IMR-90 (cell line): ENCODE results near the gene CD84. TPM values are rescaled to one million over a fixed set of nuclear protein-coding genes. Genes with fewer than 3 reads are reported as not detected.

Experiments used
- ATAC-seq: fragments of 200-7000 bp; cut with Tn5 transposase; 2 replicates; pipeline ENCODE4 v1.9.1; 2020; ENCODE audit warnings: low read depth, mild to moderate bottlenecking, moderate library complexity
- BruUV-seq: library from RNA; stranded (reverse); fragments of 400-500 nt; replicated peaks from 2 replicates; lab custom pipeline; 2021; lab: Mats Ljungman, UMichigan
- CTCF ChIA-PET: fragments of 300-600 bp; formaldehyde crosslinking; extraction: SDS; loops from one replicate; lab custom pipeline; 2021; ENCODE audit warnings: antibody characterized with exemption; lab: Yijun Ruan, JAX
- POLR2A ChIA-PET: fragments of 300-600 bp; sonication (Branson Sonifier 250); formaldehyde crosslinking; loops from one replicate; lab custom pipeline; 2022; ENCODE audit warnings: antibody characterized with exemption; ENCODE audit not compliant: unreplicated experiment; lab: Charles Lee
- DNase-seq: peaks from one replicate; pipeline ENCODE4 v3.0.0; 2013
- H2AFZ ChIP-seq: replicated peaks from 2 replicates; pipeline ENCODE3; 2013; ENCODE audit warnings: low read length, mild to moderate bottlenecking; ENCODE audit not compliant: poor library complexity
- H2AK5ac ChIP-seq: 2 replicates; pipeline ENCODE4 v1.6.1; 2013; ENCODE audit warnings: low read depth, low read length, inconsistent platforms
- H2AK9ac ChIP-seq: replicated peaks from 2 replicates; pipeline ENCODE3; 2013; ENCODE audit warnings: mild to moderate bottlenecking, low read depth, low read length, moderate library complexity; ENCODE audit not compliant: poor library complexity
- H2BK120ac ChIP-seq: 2 replicates; pipeline ENCODE4 v1.6.1; 2013; ENCODE audit warnings: low read depth, low read length, inconsistent platforms
- H2BK15ac ChIP-seq: 3 replicates; pipeline ENCODE4 v1.6.1; 2013; ENCODE audit warnings: low read depth, low read length, inconsistent platforms
- H2BK20ac ChIP-seq: 2 replicates; pipeline ENCODE4 v1.6.1; 2013; ENCODE audit warnings: low read depth, mild to moderate bottlenecking, inconsistent platforms, low read length, moderate library complexity
- H2BK5ac ChIP-seq: 2 replicates; pipeline ENCODE4 v1.6.1; 2013; ENCODE audit warnings: mild to moderate bottlenecking, low read depth, low read length, inconsistent platforms; ENCODE audit not compliant: poor library complexity, severe bottlenecking
- H3K14ac ChIP-seq: replicated peaks from 2 replicates; pipeline ENCODE4 v1.6.1; 2013; ENCODE audit warnings: low read depth, low read length, inconsistent platforms
- H3K18ac ChIP-seq: 2 replicates; pipeline ENCODE4 v1.6.1; 2013; ENCODE audit warnings: low read depth, low read length, control low read depth
- H3K23ac ChIP-seq: 2 replicates; pipeline ENCODE4 v1.6.1; 2013; ENCODE audit warnings: low read depth, low read length, inconsistent platforms
- H3K27ac ChIP-seq: 2 replicates; pipeline ENCODE4 v1.5.1; 2013; ENCODE audit warnings: mild to moderate bottlenecking, control low read depth, low read length; ENCODE audit not compliant: insufficient read depth
- H3K27me3 ChIP-seq: 2 replicates; pipeline ENCODE4 v1.6.1; 2013; ENCODE audit warnings: low read length; ENCODE audit not compliant: control insufficient read depth, insufficient read depth
- H3K36me3 ChIP-seq: 2 replicates; pipeline ENCODE4 v1.6.1; 2013; ENCODE audit warnings: low read length, mixed read lengths; ENCODE audit not compliant: control insufficient read depth, insufficient read depth
- H3K4ac ChIP-seq: 2 replicates; pipeline ENCODE4 v1.6.1; 2013; ENCODE audit warnings: low read depth, low read length, inconsistent platforms
- H3K4me1 ChIP-seq: 2 replicates; pipeline ENCODE4 v1.6.1; 2013; ENCODE audit warnings: low read length, mixed read lengths; ENCODE audit not compliant: control insufficient read depth, insufficient read depth
- H3K4me2 ChIP-seq: 2 replicates; pipeline ENCODE4 v1.6.1; 2013; ENCODE audit warnings: low read depth, mild to moderate bottlenecking, control low read depth, low read length, moderate library complexity
- H3K4me3 ChIP-seq: 2 replicates; pipeline ENCODE4 v1.5.1; 2013; ENCODE audit warnings: low read depth, mild to moderate bottlenecking, control low read depth, low read length, moderate library complexity; ENCODE audit not compliant: insufficient read depth
- H3K56ac ChIP-seq: 2 replicates; pipeline ENCODE4 v1.6.1; 2013; ENCODE audit warnings: low read length, inconsistent platforms; ENCODE audit not compliant: insufficient read depth; ENCODE audit errors: extremely low read depth
- H3K79me1 ChIP-seq, 2 experiments: 2 replicates each; pipeline ENCODE4 v1.6.1; 2013; ENCODE audit warnings: low read length in 2 of 2, inconsistent platforms in 1 of 2, low read depth in 1 of 2
- H3K9ac ChIP-seq: 2 replicates; pipeline ENCODE4 v1.6.1; 2013; ENCODE audit warnings: low read depth, low read length, control low read depth
- H3K9me1 ChIP-seq: 2 replicates; pipeline ENCODE4 v1.6.1; 2013; ENCODE audit warnings: low read length, inconsistent platforms; ENCODE audit not compliant: insufficient read depth
- H3K9me3 ChIP-seq: 2 replicates; pipeline ENCODE4 v1.6.1; 2013; ENCODE audit warnings: low read length; ENCODE audit not compliant: control insufficient read depth, insufficient read depth
- H4K20me1 ChIP-seq: 2 replicates; pipeline ENCODE4 v1.6.1; 2013; ENCODE audit warnings: low read length, inconsistent platforms; ENCODE audit not compliant: insufficient read depth
- H4K5ac ChIP-seq: 2 replicates; pipeline ENCODE4 v1.6.1; 2013; ENCODE audit warnings: mild to moderate bottlenecking, low read depth, low read length, control low read depth
- H4K8ac ChIP-seq, 2 experiments: 2 replicates each; pipeline ENCODE4 v1.6.1; 2013; ENCODE audit warnings: low read depth in 2 of 2, low read length in 2 of 2, control low read depth in 1 of 2, inconsistent platforms in 1 of 2
- H4K91ac ChIP-seq: 2 replicates; pipeline ENCODE4 v1.6.1; 2013; ENCODE audit warnings: low read depth, low read length, inconsistent platforms; ENCODE audit not compliant: insufficient read depth
- CEBPB ChIP-seq: IDR thresholded peaks from 2 replicates; pipeline ENCODE4 v1.6.1; 2012; ENCODE audit warnings: low read depth, low read length, improper control_type of control experiment
- MAFK ChIP-seq: IDR thresholded peaks from 2 replicates; pipeline ENCODE4 v1.6.1; 2012; ENCODE audit warnings: low read depth, low read length, improper control_type of control experiment
- MAZ ChIP-seq: IDR thresholded peaks from 2 replicates; pipeline ENCODE4 v1.6.1; 2012; ENCODE audit warnings: low read depth, mild to moderate bottlenecking, low read length, improper control_type of control experiment, moderate library complexity, borderline replicate concordance
- RAD21 ChIP-seq: IDR thresholded peaks from 2 replicates; pipeline ENCODE4 v1.6.1; 2012; ENCODE audit warnings: low read length, improper control_type of control experiment
- RCOR1 ChIP-seq: IDR thresholded peaks from 2 replicates; pipeline ENCODE4 v1.6.1; 2012; ENCODE audit warnings: mild to moderate bottlenecking, low read length, improper control_type of control experiment; ENCODE audit not compliant: insufficient replicate concordance
- SMC3 ChIP-seq: fragments of 150-350 bp; IDR thresholded peaks from 2 replicates; pipeline ENCODE4 v1.6.1; 2016; ENCODE audit warnings: low read depth, mild to moderate bottlenecking, antibody characterized with exemption, low read length, moderate library complexity
- WGBS, 2 experiments: methylation state at CpG; one replicate each; pipeline versions ENCODE4 v1.1.5 to v1.1.7; 2013; ENCODE audit warnings: missing lambda C conversion rate in 2 of 2; ENCODE audit not compliant: insufficient read length in 1 of 2; ENCODE audit errors: extremely low coverage in 2 of 2; 5-methylcytosine and 5-hydroxymethylcytosine counted together
- dilution Hi-C: fragments of 300-500 bp; cut with HindIII; formaldehyde crosslinking; loops from one replicate; pipeline ENCODE4 v1.14.3; 2018; ENCODE audit warnings: low sequenced_read_pairs; ENCODE audit not compliant: unreplicated experiment
- in situ Hi-C: fragments of 300-500 bp; cut with MboI; formaldehyde crosslinking; loops from 3 replicates; pipeline ENCODE4 v1.14.3; 2019; ENCODE audit warnings: low sequenced_read_pairs, inconsistent platforms, mixed read lengths
- intact Hi-C: fragments of 100-400 bp; cut with micrococcal nuclease; formaldehyde crosslinking; loops from 2 replicates; pipeline ENCODE4 v1.10.0; 2022
- polyA plus RNA-seq, 3 experiments: library from polyadenylated mRNA; depleted of rRNA; stranded (reverse); fragments of >200 nt; gene quantifications; 2 replicates each; pipeline ENCODE4 v1.2.3, GENCODE V29; 2012; ENCODE audit warnings: low replicate concordance in 1 of 3
- total RNA-seq: library from RNA; depleted of rRNA; stranded (reverse); fragments of >200 nt; gene quantifications from 2 replicates; pipeline ENCODE4 v1.2.3, GENCODE V29; 2012
- TF ChIP-seq, protein P1 (sequence below): fragments of 150-350 bp; IDR thresholded peaks from 2 replicates; pipeline ENCODE4 v1.6.1; 2017; ENCODE audit warnings: mild to moderate bottlenecking, antibody characterized with exemption, low read length, low read depth
- TF ChIP-seq, protein P2 (sequence below): fragments of 150-350 bp; IDR thresholded peaks from 2 replicates; pipeline ENCODE4 v1.6.1; 2016; ENCODE audit warnings: low read depth, mild to moderate bottlenecking, low read length, moderate library complexity, borderline replicate concordance
- TF ChIP-seq, protein P3 (sequence below): conservative IDR thresholded peaks from 2 replicates; pipeline ENCODE4 v1.5.1; 2012; ENCODE audit warnings: mild to moderate bottlenecking, low read depth, low read length, improper control_type of control experiment

CD84 gene
- total and polyA plus RNA-seq, 2 of the 4 experiments (the other 2 are of a cell fraction) = not detected

DNA sequence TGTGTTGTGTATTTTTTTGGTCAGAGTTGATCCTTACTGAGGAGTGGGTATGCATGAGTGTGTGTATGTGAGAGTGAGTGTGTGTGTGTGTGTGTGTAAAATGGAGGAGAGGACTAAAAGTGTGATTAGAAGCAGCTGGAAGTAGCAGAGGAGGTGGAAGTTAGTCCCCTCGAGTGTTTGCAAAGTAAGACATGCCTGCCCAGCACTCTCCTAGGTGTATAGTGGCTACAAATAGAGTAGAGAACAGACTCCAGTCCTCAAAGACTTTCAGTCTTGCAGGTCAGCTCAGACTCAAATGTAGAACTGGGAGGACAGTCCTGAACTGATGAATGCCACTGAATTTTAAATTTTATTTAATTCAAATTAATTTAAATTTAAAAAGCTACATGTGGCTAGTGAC is 39.0 kb upstream of the CD84 start:
- H3K9ac ChIP-seq = no peak overlapping the region
- no peak overlapping the region for H3K56ac ChIP-seq
- no peak overlapping the region for H4K5ac ChIP-seq
- no peak overlapping the region for H3K27ac ChIP-seq
- no peak overlapping the region for H3K4me2 ChIP-seq
- H2BK20ac ChIP-seq = no peak overlapping the region
- no peak overlapping the region for H3K14ac ChIP-seq
- H2AK5ac ChIP-seq = no peak overlapping the region
- no peak overlapping the region for H3K18ac ChIP-seq
- no TSS peak for BruUV-seq
- no peaks in the 10 kb centered on the region for H3K4me1 ChIP-seq
- in situ Hi-C loops = loop anchor here (25.0 kb wide), 1 partner anchor 431 kb away; the partner anchor contains the start of gene CASQ1
- intact Hi-C loops = no loop called here
- H3K9me3 ChIP-seq = no peaks in the 10 kb centered on the region
- TF ChIP-seq SMC3 = no peak
- no peak for TF ChIP-seq MAFK
- TF ChIP-seq, protein P1, sequence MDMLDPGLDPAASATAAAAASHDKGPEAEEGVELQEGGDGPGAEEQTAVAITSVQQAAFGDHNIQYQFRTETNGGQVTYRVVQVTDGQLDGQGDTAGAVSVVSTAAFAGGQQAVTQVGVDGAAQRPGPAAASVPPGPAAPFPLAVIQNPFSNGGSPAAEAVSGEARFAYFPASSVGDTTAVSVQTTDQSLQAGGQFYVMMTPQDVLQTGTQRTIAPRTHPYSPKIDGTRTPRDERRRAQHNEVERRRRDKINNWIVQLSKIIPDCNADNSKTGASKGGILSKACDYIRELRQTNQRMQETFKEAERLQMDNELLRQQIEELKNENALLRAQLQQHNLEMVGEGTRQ = no peak
- TF ChIP-seq CEBPB = no peak
- TF ChIP-seq RAD21 = no peak
- TF ChIP-seq, protein P2, sequence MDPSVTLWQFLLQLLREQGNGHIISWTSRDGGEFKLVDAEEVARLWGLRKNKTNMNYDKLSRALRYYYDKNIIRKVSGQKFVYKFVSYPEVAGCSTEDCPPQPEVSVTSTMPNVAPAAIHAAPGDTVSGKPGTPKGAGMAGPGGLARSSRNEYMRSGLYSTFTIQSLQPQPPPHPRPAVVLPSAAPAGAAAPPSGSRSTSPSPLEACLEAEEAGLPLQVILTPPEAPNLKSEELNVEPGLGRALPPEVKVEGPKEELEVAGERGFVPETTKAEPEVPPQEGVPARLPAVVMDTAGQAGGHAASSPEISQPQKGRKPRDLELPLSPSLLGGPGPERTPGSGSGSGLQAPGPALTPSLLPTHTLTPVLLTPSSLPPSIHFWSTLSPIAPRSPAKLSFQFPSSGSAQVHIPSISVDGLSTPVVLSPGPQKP = no peak
- TF ChIP-seq MAZ = no peak
- TF ChIP-seq, protein P3, sequence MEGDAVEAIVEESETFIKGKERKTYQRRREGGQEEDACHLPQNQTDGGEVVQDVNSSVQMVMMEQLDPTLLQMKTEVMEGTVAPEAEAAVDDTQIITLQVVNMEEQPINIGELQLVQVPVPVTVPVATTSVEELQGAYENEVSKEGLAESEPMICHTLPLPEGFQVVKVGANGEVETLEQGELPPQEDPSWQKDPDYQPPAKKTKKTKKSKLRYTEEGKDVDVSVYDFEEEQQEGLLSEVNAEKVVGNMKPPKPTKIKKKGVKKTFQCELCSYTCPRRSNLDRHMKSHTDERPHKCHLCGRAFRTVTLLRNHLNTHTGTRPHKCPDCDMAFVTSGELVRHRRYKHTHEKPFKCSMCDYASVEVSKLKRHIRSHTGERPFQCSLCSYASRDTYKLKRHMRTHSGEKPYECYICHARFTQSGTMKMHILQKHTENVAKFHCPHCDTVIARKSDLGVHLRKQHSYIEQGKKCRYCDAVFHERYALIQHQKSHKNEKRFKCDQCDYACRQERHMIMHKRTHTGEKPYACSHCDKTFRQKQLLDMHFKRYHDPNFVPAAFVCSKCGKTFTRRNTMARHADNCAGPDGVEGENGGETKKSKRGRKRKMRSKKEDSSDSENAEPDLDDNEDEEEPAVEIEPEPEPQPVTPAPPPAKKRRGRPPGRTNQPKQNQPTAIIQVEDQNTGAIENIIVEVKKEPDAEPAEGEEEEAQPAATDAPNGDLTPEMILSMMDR = no peak
- no peak for TF ChIP-seq RCOR1
- H3K79me1 ChIP-seq = no peaks in the 10 kb centered on the region
- POLR2A ChIA-PET = no interaction called here
- CTCF ChIA-PET = no interaction called here
- H3K27me3 ChIP-seq = no peaks in the 10 kb centered on the region
- DNase-seq (no peak), ATAC-seq (no peak)
- H2AK9ac ChIP-seq = no peak overlapping the region
- H3K4me3 ChIP-seq = no peak overlapping the region
- no peak overlapping the region for H2BK15ac ChIP-seq
- H3K23ac ChIP-seq = no peak overlapping the region
- no peaks in the 10 kb centered on the region for H3K9me1 ChIP-seq
- no peak overlapping the region for H2BK120ac ChIP-seq
- H2AFZ ChIP-seq = no peak overlapping the region
- no CpG with 5 or more reads among the region's 1 CpG for WGBS, 2 experiments
- H3K4ac ChIP-seq = no peak overlapping the region
- no peaks in the 10 kb centered on the region for H4K20me1 ChIP-seq
- no peak overlapping the region for H4K91ac ChIP-seq
- H3K36me3 ChIP-seq = no peaks in the 10 kb centered on the region
- dilution Hi-C loops = no loop called here
- no peak overlapping the region for H4K8ac ChIP-seq
- H2BK5ac ChIP-seq = no peak overlapping the region
